ENCODE data around the gene SPCS1.

DNA sequence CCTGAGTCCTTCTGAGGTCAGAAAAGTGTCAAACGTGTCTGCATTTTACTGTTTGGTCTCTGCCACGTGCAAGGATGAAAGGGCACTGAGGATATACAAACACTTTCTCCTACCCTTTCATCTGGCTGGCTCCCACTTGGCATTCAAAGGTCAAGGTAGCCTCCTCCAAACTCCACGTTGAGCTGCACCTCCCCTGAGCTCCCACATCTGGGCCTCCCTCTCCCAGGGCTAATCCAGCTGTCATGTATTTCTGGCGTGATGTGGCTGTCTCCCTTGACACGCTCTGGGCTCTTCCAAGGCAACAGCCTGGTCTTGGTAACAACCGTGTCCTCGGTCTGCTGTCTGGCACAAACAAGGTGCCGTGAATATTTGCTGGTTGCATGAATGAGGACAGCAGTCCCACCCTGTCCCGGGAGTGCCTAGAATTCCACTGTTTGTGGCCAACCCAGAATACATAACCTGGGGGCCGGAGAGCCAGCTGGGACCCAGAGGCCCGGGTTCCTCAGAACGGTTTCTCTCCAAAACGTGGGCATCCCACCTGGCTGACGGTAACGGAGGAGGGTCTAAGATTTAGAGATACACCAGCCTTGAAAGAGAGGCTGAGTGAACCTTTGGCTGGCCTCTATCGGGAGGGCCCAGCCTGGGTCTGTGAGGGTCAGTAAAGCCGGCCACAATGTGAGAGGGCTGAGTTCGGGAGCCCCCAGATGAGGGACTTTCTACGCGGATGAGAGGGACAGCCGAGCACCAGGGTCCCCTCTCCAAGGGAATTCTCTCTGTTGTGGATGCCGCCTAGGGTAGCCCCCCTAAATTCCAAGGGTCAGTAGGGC is 1.1 kb upstream of the SPCS1 start:
- TF ChIP-seq, protein P1, sequence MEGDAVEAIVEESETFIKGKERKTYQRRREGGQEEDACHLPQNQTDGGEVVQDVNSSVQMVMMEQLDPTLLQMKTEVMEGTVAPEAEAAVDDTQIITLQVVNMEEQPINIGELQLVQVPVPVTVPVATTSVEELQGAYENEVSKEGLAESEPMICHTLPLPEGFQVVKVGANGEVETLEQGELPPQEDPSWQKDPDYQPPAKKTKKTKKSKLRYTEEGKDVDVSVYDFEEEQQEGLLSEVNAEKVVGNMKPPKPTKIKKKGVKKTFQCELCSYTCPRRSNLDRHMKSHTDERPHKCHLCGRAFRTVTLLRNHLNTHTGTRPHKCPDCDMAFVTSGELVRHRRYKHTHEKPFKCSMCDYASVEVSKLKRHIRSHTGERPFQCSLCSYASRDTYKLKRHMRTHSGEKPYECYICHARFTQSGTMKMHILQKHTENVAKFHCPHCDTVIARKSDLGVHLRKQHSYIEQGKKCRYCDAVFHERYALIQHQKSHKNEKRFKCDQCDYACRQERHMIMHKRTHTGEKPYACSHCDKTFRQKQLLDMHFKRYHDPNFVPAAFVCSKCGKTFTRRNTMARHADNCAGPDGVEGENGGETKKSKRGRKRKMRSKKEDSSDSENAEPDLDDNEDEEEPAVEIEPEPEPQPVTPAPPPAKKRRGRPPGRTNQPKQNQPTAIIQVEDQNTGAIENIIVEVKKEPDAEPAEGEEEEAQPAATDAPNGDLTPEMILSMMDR (IDR thresholded peaks at IDR 0.05): no peak
- TF ChIP-seq POLR2A (IDR thresholded peaks at IDR 0.05; ENCODE audit: low read depth) (no peak), EP300 (IDR thresholded peaks at IDR 0.05) (no peak)

Data from esophagus muscularis mucosa (tissue), 4 donors.